Stimulated activated CD4-positive, alpha-beta T cell treated with anti-CD3 and anti-CD28 coated beads, TNF-alpha, amount 100 ng/mL, for 4 hours (primary cell): ENCODE data around the gene CHD5.

ENCODE experiments used
- DNase-seq, 3 experiments: peaks; one replicate each; pipeline ENCODE4 v3.0.0-alpha.2; 2020; ENCODE audit warnings: low read depth in 3 of 3

CHD5 gene

DNA sequence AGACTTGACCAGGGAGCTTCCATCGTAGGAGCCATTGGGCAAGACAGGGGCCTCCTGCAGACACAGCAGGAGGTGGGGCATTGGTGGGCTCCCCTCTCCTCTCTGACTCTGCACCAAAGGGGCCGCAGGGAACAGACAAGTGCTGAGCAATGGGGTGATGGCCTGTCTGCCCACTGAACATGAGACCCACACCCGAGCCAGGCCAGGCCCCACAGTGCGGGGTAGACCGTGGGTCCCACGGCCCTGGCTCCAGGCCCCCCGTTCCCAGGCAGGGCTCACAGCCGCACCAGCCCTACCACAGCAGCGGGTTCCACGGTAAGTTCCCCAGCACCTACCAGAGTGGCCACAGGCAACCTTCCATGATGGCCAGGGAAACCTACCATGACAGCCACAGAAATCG is 45.9 kb downstream of the CHD5 start:
- no peak for DNase-seq

DNA sequence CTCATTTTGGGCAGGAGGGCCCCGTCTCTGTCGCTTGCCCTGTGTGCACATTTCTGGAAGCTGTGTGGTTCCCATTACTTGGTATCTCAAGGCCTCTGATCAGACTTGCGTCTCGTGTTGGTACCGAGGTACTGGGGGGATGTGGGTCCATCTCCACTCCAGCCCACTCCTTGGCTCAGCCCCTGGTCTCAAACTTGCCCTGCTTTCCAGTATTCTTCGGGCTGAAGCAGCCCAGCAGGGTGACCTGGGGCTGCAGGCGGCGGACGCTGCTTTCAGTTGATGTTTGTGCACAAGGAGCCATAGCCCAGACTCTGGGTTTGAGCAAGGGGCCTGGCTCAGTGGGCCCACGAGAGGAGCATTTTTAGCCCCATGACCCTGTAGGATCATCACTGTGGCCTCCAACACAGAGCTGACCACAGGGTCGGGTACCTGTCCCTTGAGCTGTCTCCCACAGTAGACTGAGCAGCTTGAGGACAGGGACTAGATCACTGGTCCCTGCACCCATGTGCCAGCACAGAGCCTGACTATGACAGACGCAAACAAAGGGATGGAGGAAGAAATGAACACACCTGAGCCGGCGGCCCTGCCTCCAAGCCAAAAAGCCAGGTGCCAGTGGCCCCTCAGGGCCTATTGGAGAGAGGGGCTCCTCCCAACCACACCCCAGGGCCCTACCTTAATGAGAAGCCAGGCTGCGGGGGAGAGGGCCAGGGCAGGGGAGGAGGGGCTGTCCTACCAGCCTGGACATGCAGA is 46.8 kb downstream of the CHD5 start:
- DNase-seq: no peak

DNA sequence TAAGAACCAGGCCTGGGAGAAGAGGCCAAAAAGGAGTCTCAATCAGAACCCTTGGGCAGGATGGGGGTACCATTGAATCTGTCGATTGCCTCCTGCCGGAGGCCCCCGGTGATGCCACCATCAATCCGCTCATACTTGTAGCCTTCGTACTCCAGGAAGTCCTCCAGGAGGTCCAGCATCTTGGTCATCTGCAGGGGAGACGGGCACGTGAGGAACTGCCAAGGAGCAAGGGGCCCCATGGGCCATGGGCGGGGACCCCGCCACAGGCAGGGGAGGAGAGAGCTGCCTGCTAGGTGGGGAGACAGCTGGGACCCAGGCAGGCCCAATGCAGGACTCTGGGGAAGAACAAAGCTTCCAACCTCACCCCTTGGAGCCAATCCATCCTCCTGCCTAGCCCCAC is 48.6 kb downstream of the CHD5 start:
- DNase-seq: no peak

DNA sequence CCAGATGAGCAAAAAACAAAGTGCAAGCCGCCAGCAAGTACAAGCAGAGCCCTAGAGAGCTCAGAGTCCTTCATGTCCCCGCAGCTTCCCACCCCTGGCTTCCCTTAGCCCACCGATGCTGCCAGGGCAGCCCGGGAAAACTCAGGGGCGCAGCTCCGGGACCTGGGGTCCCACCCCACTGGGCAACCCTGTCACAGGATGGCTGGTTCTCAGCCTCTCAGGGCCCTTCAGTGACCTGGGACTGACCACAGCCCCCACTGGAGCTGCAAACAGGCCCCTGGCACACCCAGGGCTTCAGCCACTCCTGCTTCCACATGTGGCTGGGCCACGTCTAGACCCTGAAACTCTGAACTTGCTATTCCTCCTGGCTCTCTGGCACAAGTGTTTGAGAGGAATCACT is 49.5 kb downstream of the CHD5 start:
- DNase-seq: no peak

DNA sequence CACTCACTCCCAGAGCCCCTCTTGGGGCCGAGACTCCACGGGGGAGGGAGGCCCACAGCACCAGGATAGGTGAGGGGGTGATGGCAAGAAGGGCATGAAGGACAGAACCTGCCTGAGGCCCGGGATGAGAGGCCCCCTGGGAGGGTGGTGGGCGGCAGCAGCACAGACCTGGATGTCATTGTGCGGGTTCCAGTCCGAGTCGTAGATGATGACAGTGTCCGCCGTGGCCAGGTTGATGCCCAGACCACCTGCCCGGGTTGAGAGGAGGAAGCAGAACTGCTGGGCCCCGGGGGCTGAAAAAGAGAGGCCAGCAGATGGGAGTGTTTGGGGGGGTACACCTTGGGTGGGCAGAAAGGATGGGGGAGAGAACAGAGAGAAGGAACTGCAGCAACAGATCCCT is 50.1 kb downstream of the CHD5 start:
- no peak for DNase-seq

DNA sequence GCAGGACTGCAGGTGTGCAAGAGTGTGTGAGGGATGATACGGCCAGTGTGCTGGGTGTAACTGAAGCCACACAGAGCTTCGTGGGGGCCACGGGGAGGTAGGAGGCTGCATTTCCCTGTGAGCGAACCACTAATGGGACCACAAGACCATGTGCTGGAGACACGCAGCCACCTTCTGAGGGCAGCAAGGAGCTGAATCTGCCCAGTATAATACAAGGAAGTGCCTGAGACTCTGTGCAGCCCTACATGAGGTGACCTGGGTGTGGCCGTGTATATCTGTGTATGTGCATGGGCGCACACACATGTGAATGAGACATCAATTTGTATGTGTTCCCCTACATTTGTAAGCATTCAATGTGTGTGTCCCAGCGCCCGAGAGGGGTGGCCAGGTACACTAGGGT is 50.8 kb downstream of the CHD5 start:
- no peak for DNase-seq

DNA sequence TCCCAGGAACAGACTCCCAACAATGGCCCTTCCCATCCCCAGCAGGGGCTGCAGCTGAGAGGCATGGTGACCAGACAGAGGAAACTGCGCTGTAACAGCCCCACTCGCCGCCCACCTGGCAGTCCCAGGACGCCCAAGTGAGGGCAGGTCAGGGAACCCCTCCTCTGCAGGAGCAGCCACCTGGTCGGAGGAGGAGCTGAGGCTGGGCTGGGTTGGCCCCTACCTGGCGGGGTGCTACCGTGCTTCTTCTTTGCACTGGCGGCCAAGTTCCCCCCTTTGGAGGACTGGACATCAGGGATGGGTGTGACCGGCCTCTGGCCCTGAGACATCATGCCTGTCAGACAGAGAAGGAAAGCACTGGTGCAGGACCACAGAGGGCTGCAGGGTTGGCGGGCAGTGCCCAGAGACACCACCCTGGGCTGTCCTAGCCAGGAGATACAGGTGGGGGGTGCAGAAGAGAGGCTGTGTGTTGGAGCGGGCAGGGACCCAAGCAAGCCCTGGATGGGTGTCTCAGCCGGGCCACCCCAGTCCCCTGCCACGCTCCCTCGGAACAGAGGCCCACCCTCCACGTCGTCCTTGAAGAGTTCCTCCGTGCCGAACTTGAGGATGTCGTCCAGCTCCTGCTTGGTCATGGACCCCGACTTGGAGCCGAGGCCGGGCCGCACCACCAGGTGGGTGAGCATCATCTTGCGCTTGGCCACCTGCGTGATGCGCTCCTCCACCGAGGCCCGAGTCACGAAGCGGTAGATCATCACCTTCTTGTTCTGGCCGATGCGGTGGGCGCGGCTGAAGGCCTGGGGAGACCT is 51.6 kb downstream of the CHD5 start:
- DNase-seq: no peak

DNA sequence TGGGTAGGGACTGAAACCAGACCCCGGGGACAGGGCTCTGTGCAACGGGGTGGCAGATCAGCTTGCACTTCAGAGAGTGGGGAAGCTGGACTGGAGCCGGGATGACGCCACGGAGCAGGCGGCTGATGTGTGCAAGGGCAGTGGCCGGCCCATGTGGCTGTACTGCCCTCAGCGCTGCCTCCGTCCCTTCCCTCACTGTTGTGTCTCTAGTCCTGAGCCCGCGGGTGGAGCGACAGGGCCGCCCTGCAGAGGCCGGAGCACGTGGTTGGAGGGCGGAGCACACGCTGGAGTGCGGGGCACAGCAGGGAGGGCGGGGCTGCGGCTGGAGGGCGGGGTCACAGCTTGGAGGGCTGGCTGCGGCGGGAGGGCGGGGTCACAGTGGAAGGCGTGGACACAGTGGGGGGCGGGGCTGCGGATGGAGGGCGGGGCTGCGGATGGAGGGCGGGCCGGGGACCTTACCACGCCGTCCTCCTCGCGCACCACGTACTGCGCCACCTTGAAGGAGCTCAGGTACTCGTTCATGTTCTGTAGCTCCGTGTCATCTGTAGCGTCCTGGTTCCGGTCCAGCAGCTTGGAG is 52.4 kb downstream of the CHD5 start:
- peak; percentile 46 to 59 (median 49) for DNase-seq

DNA sequence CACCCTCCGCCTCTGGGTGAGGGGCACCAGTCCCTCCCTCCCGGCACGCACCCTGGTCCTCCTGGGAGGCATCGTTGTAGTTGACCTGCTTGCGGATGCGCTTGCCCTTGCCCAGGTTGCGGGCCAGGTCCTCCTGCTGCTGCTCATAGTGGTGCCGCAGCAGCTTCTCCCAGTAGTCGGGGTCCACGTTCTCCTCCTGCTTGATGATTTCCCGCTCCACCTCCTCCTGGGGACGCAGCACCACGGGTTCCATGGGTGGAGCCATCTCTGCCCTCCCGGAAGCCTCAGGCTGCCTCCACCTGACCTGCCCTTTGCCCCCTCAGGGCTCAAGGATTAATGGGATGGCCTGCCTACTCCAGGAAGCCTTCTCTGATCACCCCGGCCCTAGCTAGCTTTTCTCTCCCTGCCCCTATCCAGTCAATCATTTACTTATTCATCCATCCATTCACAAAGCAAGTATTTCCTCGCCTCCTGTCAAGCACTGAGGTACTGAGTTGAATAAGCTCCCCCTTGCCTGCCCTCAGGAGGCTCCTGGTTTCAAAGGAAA is 53.5 kb downstream of the CHD5 start:
- DNase-seq: no peak

DNA sequence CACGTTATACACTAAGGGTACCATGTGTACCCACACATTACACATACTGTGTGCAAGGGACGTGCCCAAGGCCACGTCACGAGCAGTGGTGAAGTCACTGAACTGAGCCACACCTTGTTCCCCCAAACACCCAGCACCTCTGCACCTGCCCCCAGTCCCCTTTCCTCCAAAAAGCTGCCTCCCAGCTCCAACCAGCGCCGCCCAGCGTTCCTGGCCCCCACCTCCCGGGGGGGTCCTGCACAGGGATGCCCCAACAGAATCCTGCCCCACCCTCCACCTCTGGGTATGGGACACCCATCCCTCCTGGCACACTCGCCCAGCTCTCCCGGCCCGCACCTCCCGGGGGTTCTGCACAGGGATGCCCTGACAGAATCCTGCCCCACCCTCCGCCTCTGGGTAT is 54.1 kb downstream of the CHD5 start:
- DNase-seq: no peak

DNA sequence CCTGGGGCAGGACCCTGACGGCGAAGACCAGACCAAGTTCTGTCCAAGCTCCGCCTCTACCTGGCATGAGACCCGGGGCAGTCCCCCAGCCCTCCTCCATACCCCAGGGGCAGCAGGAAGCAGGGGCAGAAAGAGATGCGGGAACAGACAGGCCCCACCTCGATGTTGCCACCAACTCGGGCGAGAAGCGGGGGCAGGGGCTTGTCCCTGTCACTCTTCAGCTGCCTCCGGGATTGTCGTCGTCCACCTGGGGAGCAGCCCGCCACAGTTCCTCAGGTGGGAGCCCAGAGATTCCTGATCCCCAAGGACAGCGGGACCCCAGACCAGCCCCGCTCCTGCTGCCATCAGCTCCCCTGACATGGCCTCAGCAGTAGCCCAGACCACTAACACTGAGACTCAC is 54.8 kb downstream of the CHD5 start:
- no peak for DNase-seq

DNA sequence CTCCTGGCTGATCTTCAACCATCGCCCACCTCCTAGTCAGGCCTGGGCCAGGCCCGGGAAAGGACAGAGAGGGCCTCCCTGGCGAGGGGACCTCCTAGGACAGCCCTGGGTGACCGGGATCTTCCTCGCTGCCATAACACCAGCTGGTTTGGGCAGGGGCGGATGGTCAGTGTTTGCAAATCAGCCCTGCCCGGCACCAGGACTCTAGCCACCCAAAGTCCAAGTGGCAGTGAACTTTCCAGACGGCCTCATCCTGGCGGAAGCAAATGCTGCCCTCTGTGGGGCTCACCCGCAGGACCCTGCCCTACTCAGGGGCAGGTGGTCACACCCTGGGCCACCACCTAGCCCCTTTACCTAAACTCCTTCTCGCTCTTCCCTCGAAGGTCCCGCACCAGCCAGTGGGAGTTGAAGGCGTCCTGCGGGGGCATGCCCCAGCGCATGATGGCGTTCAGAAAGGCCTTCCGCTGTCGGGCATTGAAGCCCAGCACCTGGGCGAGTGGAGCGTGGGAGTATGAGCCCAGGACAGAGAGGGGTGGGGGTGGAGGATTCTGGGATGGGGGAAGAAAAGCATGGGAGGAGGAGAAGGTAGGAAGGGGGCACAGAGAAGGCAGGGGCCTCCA is 55.3 kb downstream of the CHD5 start:
- no peak for DNase-seq

DNA sequence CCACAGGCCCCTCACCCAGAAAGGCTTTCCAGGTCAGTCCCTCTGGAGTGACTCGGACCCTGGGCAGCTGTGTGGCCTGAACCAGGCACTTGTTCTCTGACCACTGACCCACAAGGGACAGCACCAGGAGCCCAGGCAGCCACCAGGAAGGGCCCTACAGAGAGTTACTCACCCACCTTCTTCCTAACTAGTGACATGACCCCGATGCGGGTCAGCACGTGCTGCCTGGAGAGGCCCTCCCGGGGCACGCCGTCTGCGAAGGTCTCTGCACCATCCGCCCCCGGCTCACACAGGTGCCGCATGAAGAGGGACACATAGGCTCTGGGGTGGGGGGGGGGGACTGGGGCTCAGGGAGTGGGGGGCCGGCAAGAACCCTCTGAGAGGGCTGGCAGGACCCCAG is 55.8 kb downstream of the CHD5 start:
- DNase-seq: no peak

DNA sequence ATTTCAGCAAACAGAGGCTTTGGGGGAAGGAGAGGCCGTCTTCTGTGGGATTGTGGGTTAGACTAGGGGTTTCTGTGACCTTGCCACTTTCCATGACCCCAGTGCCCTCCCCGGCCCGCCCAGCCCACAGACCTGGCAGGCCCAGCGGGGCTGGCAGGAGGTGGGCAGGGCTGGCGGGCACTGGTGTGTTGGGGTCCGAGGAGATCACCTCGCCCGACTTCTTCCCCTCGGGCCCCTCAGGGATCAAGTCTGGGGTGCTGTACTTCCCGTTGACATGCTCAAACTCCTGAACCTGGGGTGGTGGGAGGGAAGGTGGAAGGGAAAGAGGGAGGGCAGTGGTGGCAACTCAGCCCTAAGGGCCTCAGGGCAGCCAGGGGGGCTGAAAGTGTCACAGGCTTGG is 56.3 kb downstream of the CHD5 start:
- no peak for DNase-seq

DNA sequence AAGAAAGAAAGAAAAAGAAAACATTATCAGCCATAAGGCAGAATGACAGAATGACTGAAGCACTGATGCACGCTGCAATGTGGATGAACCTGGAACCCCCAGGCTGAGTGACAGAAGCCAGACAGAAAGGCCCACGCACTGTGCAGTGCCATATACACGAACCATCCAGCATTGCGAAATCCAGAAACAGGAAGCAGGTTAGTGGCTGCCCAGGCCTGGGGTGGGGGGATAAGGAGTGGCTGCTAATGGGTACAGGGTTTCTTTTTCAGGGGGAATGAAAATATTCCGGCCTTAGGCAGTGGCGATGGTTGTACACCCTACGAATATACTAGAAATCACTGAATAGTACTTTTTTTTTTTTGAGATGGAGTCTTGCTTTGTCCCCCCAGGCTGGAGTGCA is 57.0 kb downstream of the CHD5 start:
- no peak for DNase-seq

DNA sequence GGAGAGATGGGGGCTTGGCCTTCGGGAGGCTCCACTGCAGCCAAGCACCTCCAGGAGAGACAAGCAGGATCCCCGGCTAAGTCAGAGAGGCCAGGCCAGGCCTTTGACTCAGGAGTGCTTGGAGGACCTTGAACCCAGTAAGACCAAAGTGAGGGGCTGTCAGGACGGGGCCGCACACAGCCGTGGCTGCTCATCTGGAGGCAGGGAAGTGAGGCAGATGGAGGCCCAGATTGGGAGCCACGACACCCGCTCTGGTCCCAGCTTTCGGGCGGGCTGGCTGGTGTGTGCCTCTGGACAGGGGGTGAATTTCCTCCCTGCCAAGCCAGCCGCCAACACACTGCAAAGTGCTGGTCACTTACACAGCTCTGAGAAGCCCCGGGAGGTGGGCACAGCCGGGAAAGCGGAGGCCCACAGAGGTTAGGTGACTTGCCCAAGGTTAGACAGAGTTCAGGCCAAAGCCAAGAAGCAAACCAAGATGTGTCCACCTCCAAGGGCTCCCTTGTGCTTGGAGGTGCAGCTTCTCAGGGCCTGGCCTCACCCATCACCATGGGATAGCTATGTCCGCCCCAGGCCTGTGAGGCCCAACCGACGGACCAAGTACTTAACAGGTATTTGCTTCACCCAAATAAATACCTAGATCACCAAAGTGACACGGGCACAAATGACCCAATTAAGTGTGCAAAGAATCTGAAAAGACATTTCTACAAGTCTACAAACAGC is 58.3 kb downstream of the CHD5 start:
- no peak for DNase-seq

DNA sequence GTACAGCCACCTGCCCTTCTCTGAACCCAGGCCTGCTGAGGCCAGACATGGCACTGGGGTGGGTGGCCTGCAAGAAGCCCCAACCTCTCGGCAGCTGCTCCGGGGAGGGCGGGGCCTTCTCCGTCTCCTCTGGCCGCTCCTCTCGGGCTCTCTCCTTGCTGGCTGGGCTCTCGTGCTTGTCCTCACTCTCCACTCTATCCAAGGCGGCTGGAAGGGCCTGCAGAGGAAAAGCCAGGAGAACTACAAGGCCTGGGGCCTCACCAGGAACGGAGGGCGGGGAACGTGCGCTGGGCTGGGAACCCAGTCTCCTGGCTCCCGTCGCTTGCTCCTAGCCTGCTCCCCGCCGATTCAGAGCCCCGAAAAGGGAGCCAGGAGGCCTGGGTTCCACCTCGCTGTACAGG is 59.1 kb downstream of the CHD5 start:
- no peak for DNase-seq

DNA sequence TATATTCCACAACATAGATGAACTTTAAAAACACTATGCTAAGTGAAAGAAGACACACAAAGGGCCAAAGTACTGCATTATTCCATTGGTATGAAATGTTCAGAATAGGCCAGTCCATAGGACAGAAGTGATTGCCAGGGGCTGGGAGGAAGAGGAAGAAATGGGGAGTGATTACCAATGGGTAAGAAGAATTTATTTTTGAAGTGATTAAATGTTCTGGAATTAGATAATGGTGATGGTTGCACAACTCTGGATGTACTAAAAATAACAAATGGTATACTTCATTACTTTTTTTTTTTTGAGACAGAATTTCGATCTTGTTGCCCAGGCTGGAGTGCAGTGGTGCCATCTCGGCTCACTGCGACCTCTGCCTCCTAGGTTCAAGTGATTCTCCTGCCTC is 61.7 kb downstream of the CHD5 start:
- DNase-seq: no peak

DNA sequence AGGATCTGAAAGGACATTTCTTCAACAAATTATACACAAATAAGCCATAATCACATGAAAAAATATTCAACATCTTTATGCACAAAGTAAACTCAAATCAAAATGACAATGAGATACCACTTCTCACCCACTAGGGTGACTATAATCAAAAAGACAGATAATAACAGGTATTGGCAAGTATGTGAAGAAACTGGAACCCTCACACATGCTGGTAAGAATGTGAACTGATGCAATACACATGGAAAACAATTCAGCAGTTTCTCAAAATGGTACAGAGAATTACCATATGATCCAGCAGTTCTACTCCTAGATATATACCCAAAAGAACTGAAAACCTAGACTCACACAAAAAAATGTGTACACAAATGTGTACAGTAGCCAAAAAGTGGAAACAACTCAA is 62.5 kb downstream of the CHD5 start:
- no peak for DNase-seq

DNA sequence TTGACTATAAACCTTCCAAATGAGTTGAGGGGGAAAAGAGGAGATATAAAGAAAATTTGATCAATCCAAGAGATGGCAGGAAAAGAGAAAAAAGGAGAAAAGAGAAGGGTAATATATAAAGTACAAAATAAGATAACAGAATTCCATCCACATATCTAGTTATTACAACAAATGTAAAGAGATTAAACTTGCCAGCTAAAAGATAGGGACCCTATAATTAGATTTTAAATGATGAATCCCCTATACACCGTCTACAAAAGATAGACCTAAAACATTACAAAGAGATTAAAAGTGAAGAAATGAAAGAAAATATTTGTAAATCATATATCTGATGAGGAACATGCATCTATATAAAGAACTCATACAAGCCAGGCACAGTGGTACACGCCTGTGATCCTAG is 63.1 kb downstream of the CHD5 start:
- no peak for DNase-seq

DNA sequence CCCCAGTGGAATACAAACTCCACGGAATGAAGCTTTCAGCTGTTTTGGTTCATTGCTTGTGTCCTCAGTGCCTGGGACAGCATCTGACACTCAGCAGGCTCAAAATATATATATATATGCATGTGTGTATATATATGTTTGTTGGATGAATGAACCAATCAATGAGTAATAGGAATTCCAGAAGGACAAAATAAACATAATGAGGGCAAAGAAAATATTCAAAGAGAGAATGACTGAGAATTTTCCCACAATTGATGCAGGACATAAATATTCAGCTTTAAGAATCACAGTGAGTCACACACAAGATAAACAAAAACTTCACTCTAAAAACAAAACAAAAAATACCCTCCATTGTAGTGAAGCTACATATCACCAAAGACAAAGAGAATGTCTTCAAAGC is 64.0 kb downstream of the CHD5 start:
- DNase-seq: no peak

DNA sequence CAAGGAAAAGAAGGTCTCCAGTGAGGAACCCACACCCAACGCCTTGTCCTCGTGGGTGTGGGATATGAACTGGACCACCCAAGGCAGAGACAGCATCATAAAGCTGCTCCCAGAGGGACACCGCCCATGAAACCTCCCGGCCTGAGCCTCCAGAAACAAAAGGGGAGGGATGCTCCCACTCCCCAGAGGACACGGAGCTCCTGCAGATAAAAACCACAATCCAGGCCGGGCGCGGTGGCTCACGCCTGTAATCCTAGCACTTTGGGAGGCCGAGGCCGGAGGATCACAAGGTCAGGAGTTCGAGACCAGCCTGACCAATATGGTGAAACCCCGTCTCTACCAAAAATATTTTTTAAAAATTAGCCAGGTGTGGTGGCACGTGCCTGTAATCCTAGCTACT is 66.4 kb downstream of the CHD5 start:
- no peak for DNase-seq
